GM12801 (cell line): ENCODE results near the gene LAMB4.

ENCODE experiments used
- TF ChIP-seq, protein P1 (sequence below): IDR thresholded peaks from one replicate; pipeline ENCODE4 v1.5.1; 2011; ENCODE audit warnings: control low read depth; ENCODE audit not compliant: insufficient read length; ENCODE audit errors: extremely low read depth

The LAMB4 gene, protein sequence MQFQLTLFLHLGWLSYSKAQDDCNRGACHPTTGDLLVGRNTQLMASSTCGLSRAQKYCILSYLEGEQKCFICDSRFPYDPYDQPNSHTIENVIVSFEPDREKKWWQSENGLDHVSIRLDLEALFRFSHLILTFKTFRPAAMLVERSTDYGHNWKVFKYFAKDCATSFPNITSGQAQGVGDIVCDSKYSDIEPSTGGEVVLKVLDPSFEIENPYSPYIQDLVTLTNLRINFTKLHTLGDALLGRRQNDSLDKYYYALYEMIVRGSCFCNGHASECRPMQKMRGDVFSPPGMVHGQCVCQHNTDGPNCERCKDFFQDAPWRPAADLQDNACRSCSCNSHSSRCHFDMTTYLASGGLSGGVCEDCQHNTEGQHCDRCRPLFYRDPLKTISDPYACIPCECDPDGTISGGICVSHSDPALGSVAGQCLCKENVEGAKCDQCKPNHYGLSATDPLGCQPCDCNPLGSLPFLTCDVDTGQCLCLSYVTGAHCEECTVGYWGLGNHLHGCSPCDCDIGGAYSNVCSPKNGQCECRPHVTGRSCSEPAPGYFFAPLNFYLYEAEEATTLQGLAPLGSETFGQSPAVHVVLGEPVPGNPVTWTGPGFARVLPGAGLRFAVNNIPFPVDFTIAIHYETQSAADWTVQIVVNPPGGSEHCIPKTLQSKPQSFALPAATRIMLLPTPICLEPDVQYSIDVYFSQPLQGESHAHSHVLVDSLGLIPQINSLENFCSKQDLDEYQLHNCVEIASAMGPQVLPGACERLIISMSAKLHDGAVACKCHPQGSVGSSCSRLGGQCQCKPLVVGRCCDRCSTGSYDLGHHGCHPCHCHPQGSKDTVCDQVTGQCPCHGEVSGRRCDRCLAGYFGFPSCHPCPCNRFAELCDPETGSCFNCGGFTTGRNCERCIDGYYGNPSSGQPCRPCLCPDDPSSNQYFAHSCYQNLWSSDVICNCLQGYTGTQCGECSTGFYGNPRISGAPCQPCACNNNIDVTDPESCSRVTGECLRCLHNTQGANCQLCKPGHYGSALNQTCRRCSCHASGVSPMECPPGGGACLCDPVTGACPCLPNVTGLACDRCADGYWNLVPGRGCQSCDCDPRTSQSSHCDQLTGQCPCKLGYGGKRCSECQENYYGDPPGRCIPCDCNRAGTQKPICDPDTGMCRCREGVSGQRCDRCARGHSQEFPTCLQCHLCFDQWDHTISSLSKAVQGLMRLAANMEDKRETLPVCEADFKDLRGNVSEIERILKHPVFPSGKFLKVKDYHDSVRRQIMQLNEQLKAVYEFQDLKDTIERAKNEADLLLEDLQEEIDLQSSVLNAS (N-terminal part only)

DNA sequence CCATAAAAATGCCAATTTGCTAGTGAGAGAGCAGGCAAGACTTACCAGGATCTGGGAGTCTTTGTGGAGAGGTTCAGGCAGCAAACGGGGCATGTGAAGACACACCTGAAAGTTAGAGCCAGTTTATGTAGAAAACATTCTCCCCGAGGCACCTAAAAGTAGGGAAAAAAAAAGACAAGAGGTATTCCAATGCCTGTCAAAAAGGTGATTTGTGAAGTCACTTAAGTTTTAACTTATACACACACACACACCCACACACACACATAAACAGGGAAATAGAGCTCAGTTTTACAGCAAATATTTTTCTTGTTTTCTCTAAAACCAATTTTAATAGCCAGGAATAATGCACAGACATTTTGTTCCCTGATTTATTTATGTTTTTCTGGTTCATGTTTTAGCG lies at the start of gene LAMB4:
LAMB4 (minus strand) TSS at position 101 of the 400 bp plus-strand sequence. CDS start 7,197 bp downstream, outside the sequence.
- TF ChIP-seq, protein P1, sequence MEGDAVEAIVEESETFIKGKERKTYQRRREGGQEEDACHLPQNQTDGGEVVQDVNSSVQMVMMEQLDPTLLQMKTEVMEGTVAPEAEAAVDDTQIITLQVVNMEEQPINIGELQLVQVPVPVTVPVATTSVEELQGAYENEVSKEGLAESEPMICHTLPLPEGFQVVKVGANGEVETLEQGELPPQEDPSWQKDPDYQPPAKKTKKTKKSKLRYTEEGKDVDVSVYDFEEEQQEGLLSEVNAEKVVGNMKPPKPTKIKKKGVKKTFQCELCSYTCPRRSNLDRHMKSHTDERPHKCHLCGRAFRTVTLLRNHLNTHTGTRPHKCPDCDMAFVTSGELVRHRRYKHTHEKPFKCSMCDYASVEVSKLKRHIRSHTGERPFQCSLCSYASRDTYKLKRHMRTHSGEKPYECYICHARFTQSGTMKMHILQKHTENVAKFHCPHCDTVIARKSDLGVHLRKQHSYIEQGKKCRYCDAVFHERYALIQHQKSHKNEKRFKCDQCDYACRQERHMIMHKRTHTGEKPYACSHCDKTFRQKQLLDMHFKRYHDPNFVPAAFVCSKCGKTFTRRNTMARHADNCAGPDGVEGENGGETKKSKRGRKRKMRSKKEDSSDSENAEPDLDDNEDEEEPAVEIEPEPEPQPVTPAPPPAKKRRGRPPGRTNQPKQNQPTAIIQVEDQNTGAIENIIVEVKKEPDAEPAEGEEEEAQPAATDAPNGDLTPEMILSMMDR = no peak

DNA sequence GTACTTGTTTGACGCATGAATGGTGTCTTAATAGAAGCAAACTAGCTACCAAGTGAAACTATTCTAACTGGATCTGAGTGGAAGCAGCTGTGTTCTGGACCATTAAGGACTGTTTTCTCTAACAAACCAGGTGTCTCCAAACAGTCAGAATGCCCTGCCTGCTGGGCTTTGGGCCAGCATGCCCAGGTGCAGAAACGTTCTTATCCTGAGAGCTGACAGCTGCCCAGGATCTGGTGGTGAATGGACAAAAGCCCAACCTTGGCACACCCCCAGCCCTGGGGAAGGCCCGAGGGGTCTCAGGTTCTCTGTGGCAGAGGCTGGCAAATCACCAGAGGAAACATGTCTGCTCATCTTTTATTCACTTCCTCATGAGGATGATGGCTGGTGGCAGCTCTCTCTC lies 48.2 kb upstream of the LAMB4 start:
- TF ChIP-seq, protein P1 = no peak

DNA sequence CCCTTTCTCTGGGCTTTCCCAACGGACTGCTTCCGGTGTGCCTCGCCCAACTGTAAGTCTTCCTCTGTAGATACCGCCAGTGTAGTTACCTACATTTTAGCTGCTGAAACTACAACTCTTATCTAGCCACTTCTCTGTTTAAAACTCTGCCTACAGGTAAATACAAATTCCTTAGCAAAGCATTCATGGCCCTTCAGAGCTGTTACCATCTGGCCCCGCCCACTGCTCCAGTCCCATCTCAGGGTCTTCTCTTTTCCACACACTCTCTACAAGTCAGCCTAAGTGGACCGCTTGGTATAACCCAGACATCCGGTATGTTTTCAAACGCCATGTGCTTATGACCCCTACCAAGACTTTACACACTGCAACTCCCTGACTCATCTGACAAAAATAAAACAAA lies 41.0 kb upstream of the LAMB4 start:
- TF ChIP-seq, protein P1 = no peak

DNA sequence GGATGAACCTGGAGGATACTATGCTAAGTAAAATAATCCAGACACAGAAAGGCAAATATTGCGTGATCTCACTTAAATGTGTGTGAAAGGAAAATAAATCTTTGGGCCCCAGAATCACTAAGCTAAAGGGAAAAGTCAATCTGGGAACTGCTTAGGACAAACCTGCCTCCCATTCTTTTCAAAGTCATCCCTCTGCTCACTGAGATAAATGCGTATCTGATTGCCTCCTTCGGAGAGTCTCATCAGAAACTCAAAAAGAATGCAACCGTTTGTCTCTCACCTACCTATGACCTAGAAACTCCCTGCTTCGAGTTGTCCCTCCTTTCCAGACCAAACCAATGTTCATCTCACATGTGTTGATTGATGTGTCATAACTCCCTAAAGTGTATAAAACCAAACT lies 40.1 kb upstream of the LAMB4 start:
- TF ChIP-seq, protein P1 = no peak

DNA sequence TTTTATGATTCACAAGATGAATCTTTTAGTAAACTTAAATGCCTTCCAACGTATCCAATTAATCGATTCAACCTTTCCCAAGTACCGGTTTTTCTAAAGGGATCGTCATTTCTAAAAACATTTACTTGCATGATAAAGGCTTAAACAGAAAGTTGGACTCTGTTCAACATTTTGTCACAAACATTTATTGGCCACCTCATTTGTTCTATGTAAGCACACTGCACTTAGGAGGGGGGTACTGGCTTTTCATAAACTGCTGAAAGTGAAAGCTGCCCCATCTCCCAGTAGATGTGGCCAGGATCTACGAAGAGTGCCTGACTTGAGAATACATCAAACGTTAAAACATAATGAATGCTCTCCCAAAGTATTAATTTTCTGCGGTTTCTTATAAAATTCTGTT lies 37.3 kb upstream of the LAMB4 start:
- TF ChIP-seq, protein P1 = no peak

DNA sequence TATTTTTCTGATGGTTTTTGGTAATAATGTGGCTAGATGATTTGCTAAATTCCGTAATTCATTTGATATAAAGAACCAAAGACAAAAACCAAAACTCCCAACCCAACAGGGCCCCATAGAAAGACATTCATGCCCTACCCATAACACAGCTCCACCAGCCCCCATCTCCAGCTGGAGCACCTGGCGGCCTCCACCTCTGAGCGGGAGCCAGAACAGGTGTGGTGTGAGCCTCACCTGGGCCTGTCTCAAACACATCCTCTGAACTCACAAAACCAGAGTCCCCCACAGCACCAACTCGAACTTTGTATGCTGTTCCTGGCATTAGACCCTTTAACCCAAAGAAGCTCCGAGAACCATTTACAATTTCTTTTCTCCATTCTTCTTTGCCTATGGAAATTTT lies 36.5 kb upstream of the LAMB4 start:
- TF ChIP-seq, protein P1 = no peak
